HUES48 (cell line): Measurements from ENCODE around the gene RTKN.
"Not testable (repeated sequence)": the region's sequence is repeated elsewhere in the genome, so short reads cannot be mapped to it uniquely, and the experiment has no call there.

Experiments
- H3K27ac ChIP-seq: one replicate; pipeline ENCODE4 v1.7.0; 2013; ENCODE audit warnings: low read depth, low read length, inconsistent platforms
- H3K27me3 ChIP-seq: 2 replicates; pipeline ENCODE4 v1.6.1; 2013; ENCODE audit warnings: mild to moderate bottlenecking, low read length; ENCODE audit not compliant: control insufficient read depth, insufficient read depth
- H3K36me3 ChIP-seq: 2 replicates; pipeline ENCODE4 v1.6.1; 2013; ENCODE audit warnings: low read length; ENCODE audit not compliant: control insufficient read depth, insufficient read depth
- H3K4me1 ChIP-seq: 2 replicates; pipeline ENCODE4 v1.6.1; 2013; ENCODE audit warnings: mild to moderate bottlenecking, low read length; ENCODE audit not compliant: control insufficient read depth, insufficient read depth
- H3K4me3 ChIP-seq: 2 replicates; pipeline ENCODE4 v1.5.1; 2013; ENCODE audit warnings: mild to moderate bottlenecking, low read depth, low read length
- H3K9ac ChIP-seq: 2 replicates; pipeline ENCODE4 v1.6.1; 2013; ENCODE audit warnings: mild to moderate bottlenecking, low read depth, low read length, moderate library complexity
- H3K9me3 ChIP-seq: 2 replicates; pipeline ENCODE4 v1.6.1; 2013; ENCODE audit warnings: low read length; ENCODE audit not compliant: control insufficient read depth, insufficient read depth

The RTKN gene

GRCh38 chr2:74421221-74421870, 20.4 kb downstream of the RTKN start, which contains the start of the genes C2orf81 and WDR54:
C2orf81 (minus strand) TSS chr2:74421619; CDS start chr2:74421560, 59 bp downstream.
WDR54 (plus strand) TSS chr2:74421730; CDS start chr2:74422154, 424 bp downstream.
- peak within 1 kb of the TSS; percentile 82 for H3K4me3 ChIP-seq
- no peaks in the 10 kb centered on the region for H3K9me3 ChIP-seq
- peaks cover 18% of the 10 kb centered on the region for H3K36me3 ChIP-seq
- H3K9ac ChIP-seq = peak within 1 kb of the TSS; percentile 67
- H3K27ac ChIP-seq = peak within 1 kb of the TSS; percentile 75
- no peaks in the 10 kb centered on the region for H3K4me1 ChIP-seq
- H3K27me3 ChIP-seq = peaks cover 9% of the 10 kb centered on the region; the same call in 1 of the 2 replicates

GRCh38 chr2:74420443-74421103, 21.2 kb downstream of the RTKN start:
- H3K9me3 ChIP-seq, H3K4me1 ChIP-seq, H3K27me3 ChIP-seq, H3K27ac ChIP-seq: not testable (repeated sequence)
- H3K36me3 ChIP-seq = peaks cover 10% of the 10 kb centered on the region; the same call in 1 of the 2 replicates
- peak overlapping the region; percentile 82 for H3K4me3 ChIP-seq
- H3K9ac ChIP-seq = peak overlapping the region; percentile 67

- H3K4me1 ChIP-seq = no peaks in the 10 kb centered on the region; the same call in 1 of the 2 replicates
- no peak overlapping the region for H3K4me3 ChIP-seq
- H3K27ac ChIP-seq = no peak overlapping the region
- H3K36me3 ChIP-seq = peaks cover 5% of the 10 kb centered on the region; the same call in 1 of the 2 replicates
- peaks cover 9% of the 10 kb centered on the region; the same call in 1 of the 2 replicates for H3K27me3 ChIP-seq
- no peak overlapping the region for H3K9ac ChIP-seq
- H3K9me3 ChIP-seq = no peaks in the 10 kb centered on the region
These were observed 21.7 kb downstream of the RTKN start for GRCh38 chr2:74420006-74420405.

DNA sequence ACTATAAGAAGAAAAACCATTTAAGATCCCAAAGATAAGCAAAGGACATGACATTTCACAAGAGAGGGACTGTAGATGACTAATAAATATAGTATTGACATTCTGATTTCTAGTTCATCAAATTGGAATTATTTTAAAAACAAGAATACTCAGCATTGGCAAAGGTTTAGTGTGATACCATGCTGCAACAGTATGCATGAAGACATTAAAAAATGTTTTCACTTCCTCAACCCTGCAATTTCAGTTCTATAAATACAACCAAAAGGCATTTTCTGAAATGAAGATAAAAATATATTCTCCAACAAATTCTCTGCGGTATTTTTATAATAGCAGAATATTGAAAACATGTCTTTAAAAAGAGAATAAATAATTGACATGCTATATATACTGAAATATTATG, 22.4 kb downstream of the RTKN start:
- no peaks in the 10 kb centered on the region; the same call in 1 of the 2 replicates for H3K4me1 ChIP-seq
- H3K27me3 ChIP-seq = peaks cover 9% of the 10 kb centered on the region; the same call in 1 of the 2 replicates
- no peaks in the 10 kb centered on the region for H3K9me3 ChIP-seq
- H3K9ac ChIP-seq = no peak overlapping the region
- H3K27ac ChIP-seq = no peak overlapping the region
- H3K36me3 ChIP-seq = no peaks in the 10 kb centered on the region
- no peak overlapping the region for H3K4me3 ChIP-seq

DNA sequence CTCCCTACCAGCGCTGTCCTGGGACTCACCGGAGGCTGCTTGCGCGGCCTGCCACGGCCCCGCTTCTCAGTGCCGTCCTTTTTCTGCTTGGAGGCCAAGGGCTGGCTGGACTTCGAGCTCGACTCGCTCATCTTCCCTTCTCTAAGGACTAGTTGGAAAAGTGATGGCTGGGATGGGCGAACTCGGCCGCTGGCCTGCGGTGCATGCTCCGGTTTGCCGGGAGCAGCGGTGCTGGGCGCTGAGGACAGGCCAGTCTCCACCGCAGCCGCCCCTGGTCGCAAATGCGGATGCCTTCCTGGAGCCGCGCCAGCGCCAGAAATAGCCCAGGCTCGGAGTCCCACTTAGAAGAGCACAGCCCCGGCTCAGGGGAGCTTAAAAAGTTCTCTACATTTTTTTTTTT, 23.4 kb downstream of the RTKN start:
- Histone ChIP-seq H3K27me3 (peaks cover 14% of the 10 kb centered on the region; the same call in 1 of the 2 replicates), H3K4me1 (no peaks in the 10 kb centered on the region; the same call in 1 of the 2 replicates), H3K27ac (no peak overlapping the region), H3K9ac (no peak overlapping the region), H3K9me3 (no peaks in the 10 kb centered on the region), H3K36me3 (no peaks in the 10 kb centered on the region), H3K4me3 (no peak overlapping the region)

GRCh38 chr2:74417763-74418162, 24.0 kb downstream of the RTKN start:
- no peaks in the 10 kb centered on the region for H3K9me3 ChIP-seq
- no peak overlapping the region for H3K27ac ChIP-seq
- no peak overlapping the region for H3K9ac ChIP-seq
- no peak overlapping the region for H3K4me3 ChIP-seq
- H3K36me3 ChIP-seq = no peaks in the 10 kb centered on the region
- peaks cover 10% of the 10 kb centered on the region; the same call in 1 of the 2 replicates for H3K27me3 ChIP-seq
- H3K4me1 ChIP-seq = no peaks in the 10 kb centered on the region; the same call in 1 of the 2 replicates

DNA sequence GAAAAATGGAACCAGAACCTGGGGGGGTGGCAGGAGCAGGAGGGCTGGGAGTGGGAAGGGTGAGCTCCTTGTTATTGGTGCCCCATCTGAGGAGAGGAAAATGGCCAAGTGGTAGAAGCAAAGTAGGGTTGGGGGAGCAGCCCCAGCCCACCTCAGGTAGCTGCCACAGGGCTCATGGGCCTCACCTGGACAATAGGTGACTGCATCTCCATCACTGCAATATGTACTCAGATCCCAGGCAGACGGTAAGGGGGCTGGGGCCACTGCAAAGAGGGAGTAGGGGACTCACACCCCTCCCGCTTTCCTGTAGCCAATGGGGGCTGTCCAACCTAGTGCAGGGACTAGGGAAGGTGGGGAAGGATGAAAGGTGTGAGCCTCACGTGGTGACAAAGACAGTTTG, 24.5 kb downstream of the RTKN start:
- no peak overlapping the region for H3K9ac ChIP-seq
- H3K27ac ChIP-seq = no peak overlapping the region
- no peaks in the 10 kb centered on the region; the same call in 1 of the 2 replicates for H3K4me1 ChIP-seq
- H3K27me3 ChIP-seq = 0 out of 2 replicates have a peak, but pooled peaks cover 10% of the 10 kb centered on the region
- H3K9me3 ChIP-seq = no peaks in the 10 kb centered on the region
- H3K4me3 ChIP-seq = no peak overlapping the region
- no peaks in the 10 kb centered on the region for H3K36me3 ChIP-seq

GRCh38 chr2:74416778-74417177, 25.0 kb downstream of the RTKN start:
- 0 out of 2 replicates have a peak, but pooled peaks cover 10% of the 10 kb centered on the region for H3K27me3 ChIP-seq
- H3K36me3 ChIP-seq = no peaks in the 10 kb centered on the region
- no peak overlapping the region for H3K9ac ChIP-seq
- H3K27ac ChIP-seq = no peak overlapping the region
- H3K4me3 ChIP-seq = no peak overlapping the region
- H3K4me1 ChIP-seq = no peaks in the 10 kb centered on the region; the same call in 1 of the 2 replicates
- H3K9me3 ChIP-seq = no peaks in the 10 kb centered on the region

- Histone ChIP-seq H3K4me3 (no peak overlapping the region), H3K9me3 (no peaks in the 10 kb centered on the region), H3K27me3 (0 out of 2 replicates have a peak, but pooled peaks cover 10% of the 10 kb centered on the region), H3K36me3 (no peaks in the 10 kb centered on the region), H3K4me1 (no peaks in the 10 kb centered on the region; the same call in 1 of the 2 replicates), H3K27ac (no peak overlapping the region), H3K9ac (no peak overlapping the region)
These were observed 25.9 kb downstream of the RTKN start for GRCh38 chr2:74415762-74416395.

DNA sequence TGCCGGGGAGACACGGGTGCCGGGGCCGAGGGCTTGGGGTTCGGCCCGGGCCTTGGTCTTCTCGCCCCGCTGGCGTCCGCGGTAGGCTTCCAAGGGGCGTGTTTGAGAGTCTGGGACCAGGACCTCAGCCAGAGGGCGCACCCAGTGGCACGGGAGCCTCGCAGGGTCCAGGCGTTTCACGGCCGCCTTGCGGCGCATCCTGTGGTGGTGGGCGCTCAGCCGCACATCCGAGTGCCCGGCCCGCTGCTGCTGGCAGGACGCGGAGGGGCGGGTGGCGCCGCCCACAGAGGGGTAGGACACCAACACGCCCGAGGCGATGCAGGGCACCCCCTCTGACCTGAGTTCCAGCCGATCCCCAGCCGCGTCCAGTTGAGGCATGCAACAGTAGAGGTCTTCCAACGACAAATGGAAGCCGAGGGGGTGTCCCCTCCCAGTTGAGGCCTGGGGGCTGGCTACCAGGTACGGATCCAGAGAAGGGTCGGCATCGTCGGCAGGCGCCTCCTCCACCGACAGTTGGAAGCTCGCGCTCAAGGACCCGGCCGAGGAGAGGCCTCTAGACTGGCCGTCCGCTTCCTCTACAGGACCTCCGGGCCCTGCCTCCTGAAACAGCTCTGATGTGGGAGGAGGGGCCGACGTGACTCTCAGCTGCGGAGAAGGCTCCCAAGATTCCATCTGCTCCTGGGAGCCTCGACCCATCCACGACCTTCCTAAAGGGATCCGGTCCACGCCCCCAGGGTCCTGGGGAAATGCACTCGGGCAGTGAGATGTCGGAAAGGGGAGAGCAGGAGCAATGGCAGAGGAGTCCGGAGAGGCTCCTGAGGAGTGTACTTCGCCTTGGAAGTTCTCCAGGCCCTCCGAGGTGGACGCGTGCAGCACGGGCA, 26.6 kb downstream of the RTKN start:
- Histone ChIP-seq H3K36me3 (no peaks in the 10 kb centered on the region), H3K4me3 (peak overlapping the region; percentile 21; the same call in 1 of the 2 replicates), H3K27me3 (0 out of 2 replicates have a peak, but pooled peaks cover 8% of the 10 kb centered on the region), H3K9me3 (no peaks in the 10 kb centered on the region), H3K4me1 (no peaks in the 10 kb centered on the region; the same call in 1 of the 2 replicates), H3K9ac (no peak overlapping the region), H3K27ac (no peak overlapping the region)
